NCI-H2107 treated with DMSO at 0.1 percent for 48 hours (cell line): ENCODE results near the gene CGB3.

Source experiments
- DNase-seq: peaks from one replicate; lab custom pipeline; 2025; ENCODE audit not compliant: unreplicated experiment; lab: John Stamatoyannopoulos, UW

The CGB3 gene

GRCh38 chr19:48989701-48990291 is 34.3 kb downstream of the CGB3 start:
- no peak for DNase-seq

- no peak for DNase-seq
Observed at GRCh38 chr19:48988860-48989259, 35.3 kb downstream of the CGB3 start.

GRCh38 chr19:48988286-48988685 is 35.8 kb downstream of the CGB3 start:
- DNase-seq, result no peak

GRCh38 chr19:48987323-48987722 is 36.8 kb downstream of the CGB3 start:
- DNase-seq, result no peak

GRCh38 chr19:48986211-48986610 is 37.9 kb downstream of the CGB3 start:
- no peak for DNase-seq

GRCh38 chr19:48985711-48986110 is 38.4 kb downstream of the CGB3 start:
- no peak for DNase-seq

- DNase-seq, result no peak
Observed at GRCh38 chr19:48982280-48982679, 41.9 kb downstream of the CGB3 start.

- DNase-seq, result no peak
Observed at GRCh38 chr19:48977061-48977460, 47.1 kb downstream of the CGB3 start.

GRCh38 chr19:48975947-48976847 is 47.9 kb downstream of the CGB3 start:
- DNase-seq, result no peak
